Activated naive CD8-positive, alpha-beta T cell treated with anti-CD3 and anti-CD28 coated beads, Interleukin-2, amount 10 ng/mL, durations not matched to agents 7 days and 5 days (primary cell): Measurements from ENCODE around the gene SGMS2. TPM values are rescaled to one million over a fixed set of nuclear protein-coding genes. Genes with fewer than 3 reads are reported as not detected.
A peak's percentile ranks its signal among the peaks of the same experiment; 100 is the strongest.
"Not testable (repeated sequence)": the region's sequence is repeated elsewhere in the genome, so short reads cannot be mapped to it uniquely, and the experiment has no call there.

Experiments used
- ATAC-seq: fragments of 150-1000 bp; cut with Tn5 transposase; one replicate; pipeline ENCODE4 v1.10.0; 2021; ENCODE audit warnings: low read depth, moderate library complexity
- POLR2A ChIA-PET: fragments of 350-600 bp; sonication (Branson Sonifier 250); formaldehyde crosslinking; loops from one replicate; lab custom pipeline; 2021; ENCODE audit warnings: antibody characterized with exemption; lab: Charles Lee
- DNase-seq: peaks from one replicate; pipeline ENCODE4 v3.0.0; 2021
- H3K27ac Mint-ChIP-seq: one replicate; pipeline ENCODE4 v1.8.0; 2022; ENCODE audit warnings: mild to moderate bottlenecking, mixed read lengths
- H3K27me3 Mint-ChIP-seq: one replicate; pipeline ENCODE4 v1.8.0; 2022; ENCODE audit warnings: mild to moderate bottlenecking, moderate library complexity, mixed read lengths
- H3K36me3 Mint-ChIP-seq: one replicate; pipeline ENCODE4 v1.8.0; 2021; ENCODE audit warnings: mild to moderate bottlenecking, mixed read lengths
- H3K4me1 Mint-ChIP-seq: one replicate; pipeline ENCODE4 v1.8.0; 2021; ENCODE audit warnings: mixed read lengths
- H3K4me3 Mint-ChIP-seq: one replicate; pipeline ENCODE4 v1.8.0; 2022; ENCODE audit warnings: mild to moderate bottlenecking, moderate library complexity, mixed read lengths
- H3K9me3 Mint-ChIP-seq: one replicate; pipeline ENCODE4 v1.8.0; 2021; ENCODE audit warnings: mixed read lengths
- total RNA-seq, 2 experiments: library from RNA; stranded (reverse); gene quantifications; one replicate each; pipeline ENCODE4 v1.2.3, GENCODE V29; 2021

SGMS2 gene
- total RNA-seq, 2 experiments from 2014 or later: not detected

DNA sequence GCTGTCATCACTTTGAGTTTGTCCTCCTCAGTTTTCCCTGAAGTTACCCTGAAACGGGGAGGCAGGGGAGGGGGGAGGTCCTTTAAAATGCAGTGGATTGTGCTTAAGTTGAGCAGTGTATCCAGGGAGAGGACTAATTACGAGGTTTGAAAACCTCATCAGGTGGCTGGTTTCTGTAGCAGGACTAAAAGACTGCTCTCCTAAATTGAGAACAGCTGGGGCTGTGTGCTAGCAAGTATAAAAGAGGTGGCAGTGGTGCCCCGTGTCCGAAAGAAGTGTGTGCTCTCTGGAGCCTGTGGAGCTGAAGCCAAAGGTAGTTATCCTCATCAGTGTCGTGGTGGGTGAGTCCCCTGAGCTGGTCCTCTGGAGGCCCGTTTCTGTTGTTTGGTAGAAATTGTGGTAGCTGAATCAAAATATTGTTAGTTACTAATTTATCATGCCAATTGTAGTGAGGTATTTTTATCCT, 69.4 kb downstream of the SGMS2 start:
- no peak overlapping the region for H3K27ac Mint-ChIP-seq
- H3K9me3 Mint-ChIP-seq: peaks cover 3% of the 10 kb centered on the region
- DNase-seq: no peak
- ATAC-seq: no peak
- no peaks in the 10 kb centered on the region for H3K4me1 Mint-ChIP-seq
- POLR2A ChIA-PET: no interaction called here
- H3K36me3 Mint-ChIP-seq: no peaks in the 10 kb centered on the region
- H3K4me3 Mint-ChIP-seq: no peak overlapping the region
- H3K27me3 Mint-ChIP-seq: peaks cover 11% of the 10 kb centered on the region

DNA sequence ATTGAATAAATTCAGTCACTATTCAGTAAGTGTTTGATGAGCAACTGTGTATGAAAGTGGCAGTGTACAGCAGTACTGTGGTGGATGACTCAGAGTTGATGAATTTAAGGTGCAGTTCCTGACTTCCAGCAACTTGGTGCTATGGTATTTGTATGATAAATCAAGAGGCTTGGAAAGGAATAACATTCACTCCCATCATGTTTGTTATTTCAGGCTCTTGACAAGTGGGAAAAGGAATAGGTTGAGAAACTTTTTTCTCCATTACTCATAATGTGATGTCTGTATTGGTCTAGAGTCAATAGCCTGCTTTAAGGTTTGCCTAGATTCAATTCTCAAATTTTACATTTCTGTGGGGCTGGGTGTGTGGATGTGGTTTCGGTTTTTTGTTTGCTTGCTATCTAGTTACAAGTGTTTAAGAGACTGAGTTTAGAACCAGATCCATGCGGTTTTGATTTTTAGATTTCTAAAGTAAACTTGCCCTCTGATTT, 71.5 kb downstream of the SGMS2 start:
- POLR2A ChIA-PET: no interaction called here
- Mint-ChIP-seq H3K27me3 (peaks cover 17% of the 10 kb centered on the region), H3K36me3 (no peaks in the 10 kb centered on the region), H3K4me3 (no peak overlapping the region), H3K27ac (no peak overlapping the region), H3K4me1 (no peaks in the 10 kb centered on the region), H3K9me3 (no peaks in the 10 kb centered on the region)
- no peak for DNase-seq
- ATAC-seq: no peak

DNA sequence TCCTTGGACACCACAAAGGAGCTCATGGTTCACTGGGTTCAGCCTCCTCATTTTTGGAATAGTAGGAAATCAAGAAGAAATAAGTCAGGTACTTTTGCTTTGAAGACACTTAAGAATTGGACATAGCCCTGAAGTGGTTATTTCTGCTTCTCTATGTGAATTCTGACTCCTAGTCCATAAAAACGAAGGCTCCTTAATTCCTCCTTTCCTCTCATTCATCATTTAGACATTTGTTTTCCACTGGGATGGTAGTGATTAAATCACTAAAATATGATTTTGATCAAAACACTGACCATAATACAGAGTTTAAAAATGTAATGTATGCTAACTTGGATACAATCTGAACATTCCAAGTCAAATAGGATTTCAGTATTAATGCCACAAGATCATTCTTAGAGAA, 71.9 kb downstream of the SGMS2 start:
- no peak overlapping the region for H3K27ac Mint-ChIP-seq
- peaks cover 17% of the 10 kb centered on the region for H3K27me3 Mint-ChIP-seq
- POLR2A ChIA-PET: no interaction called here
- ATAC-seq (no peak), DNase-seq (no peak)
- no peak overlapping the region for H3K4me3 Mint-ChIP-seq
- H3K4me1 Mint-ChIP-seq: no peaks in the 10 kb centered on the region
- H3K36me3 Mint-ChIP-seq: no peaks in the 10 kb centered on the region
- no peaks in the 10 kb centered on the region for H3K9me3 Mint-ChIP-seq

DNA sequence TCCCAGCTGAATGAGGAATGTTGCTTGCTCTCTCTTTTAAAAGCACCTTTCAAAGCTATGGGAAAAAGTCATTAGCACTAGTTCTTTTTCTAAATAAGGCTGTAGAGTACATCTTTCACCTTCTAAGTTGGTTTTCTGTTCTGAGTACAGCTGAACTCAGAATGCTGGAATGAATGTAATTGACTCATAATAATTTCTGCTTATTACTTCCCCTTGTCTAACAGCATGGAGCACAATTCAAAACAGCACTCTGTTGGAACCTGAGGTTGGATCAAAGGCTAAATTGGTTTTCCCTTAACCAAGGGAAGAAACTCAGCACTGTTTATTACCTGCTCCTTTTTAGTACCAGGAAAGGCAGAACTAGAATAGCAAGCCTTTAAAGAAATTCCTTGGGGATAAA, 73.1 kb downstream of the SGMS2 start:
- Mint-ChIP-seq H3K27me3 (peaks cover 25% of the 10 kb centered on the region), H3K9me3 (no peaks in the 10 kb centered on the region), H3K4me3 (no peak overlapping the region), H3K36me3 (no peaks in the 10 kb centered on the region), H3K4me1 (no peaks in the 10 kb centered on the region), H3K27ac (no peak overlapping the region)
- ATAC-seq: no peak
- POLR2A ChIA-PET: interaction anchor here (0.6 kb wide), 1 partner anchor 19 kb away, joined by 3 read pairs; no protein-coding TSS in a partner anchor
- DNase-seq: no peak

DNA sequence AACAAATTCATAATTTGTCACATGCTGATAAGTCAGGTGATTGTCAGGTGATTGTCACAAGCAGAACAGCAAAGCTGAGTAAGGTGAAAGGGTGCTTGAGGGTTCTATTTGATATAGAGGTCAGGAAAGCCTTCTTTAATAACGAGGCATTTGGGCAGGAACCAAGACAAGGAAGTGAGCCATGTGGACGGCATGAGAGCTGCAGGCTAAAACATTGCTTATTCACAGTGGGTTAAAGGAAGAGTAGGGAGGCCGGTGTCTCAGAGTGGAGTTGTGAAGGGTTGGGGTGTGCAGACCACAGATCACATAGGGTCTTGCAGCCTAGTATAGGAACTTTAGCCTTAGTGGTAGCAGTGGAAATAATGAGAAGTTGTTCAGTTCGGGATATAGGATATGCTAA, 75.3 kb downstream of the SGMS2 start:
- no peak for ATAC-seq
- H3K36me3 Mint-ChIP-seq: no peaks in the 10 kb centered on the region
- no peaks in the 10 kb centered on the region for H3K4me1 Mint-ChIP-seq
- H3K9me3 Mint-ChIP-seq: no peaks in the 10 kb centered on the region
- peaks cover 28% of the 10 kb centered on the region for H3K27me3 Mint-ChIP-seq
- H3K27ac Mint-ChIP-seq: no peak overlapping the region
- POLR2A ChIA-PET: no interaction called here
- no peak for DNase-seq
- no peak overlapping the region for H3K4me3 Mint-ChIP-seq

DNA sequence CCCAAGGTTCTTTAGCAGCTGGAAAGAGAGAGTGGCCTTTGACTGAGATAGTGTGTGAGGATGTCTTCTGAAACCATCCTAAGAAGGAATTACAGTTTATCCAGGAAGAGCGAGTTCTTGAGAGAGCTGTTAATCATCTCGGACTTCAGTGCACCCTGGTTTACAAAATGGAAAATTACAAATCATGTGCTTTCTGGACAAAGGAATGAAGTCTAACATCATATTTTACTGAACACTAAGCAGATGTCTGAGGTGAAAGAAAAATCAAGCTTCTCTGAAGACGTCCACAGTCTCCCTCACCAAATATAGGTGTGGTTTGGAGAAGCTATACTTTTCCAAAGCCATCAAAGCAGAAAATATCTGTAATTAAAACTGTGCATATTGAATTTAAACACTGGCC, 75.8 kb downstream of the SGMS2 start:
- Mint-ChIP-seq H3K36me3 (no peaks in the 10 kb centered on the region), H3K4me3 (no peak overlapping the region)
- POLR2A ChIA-PET: no interaction called here

DNA sequence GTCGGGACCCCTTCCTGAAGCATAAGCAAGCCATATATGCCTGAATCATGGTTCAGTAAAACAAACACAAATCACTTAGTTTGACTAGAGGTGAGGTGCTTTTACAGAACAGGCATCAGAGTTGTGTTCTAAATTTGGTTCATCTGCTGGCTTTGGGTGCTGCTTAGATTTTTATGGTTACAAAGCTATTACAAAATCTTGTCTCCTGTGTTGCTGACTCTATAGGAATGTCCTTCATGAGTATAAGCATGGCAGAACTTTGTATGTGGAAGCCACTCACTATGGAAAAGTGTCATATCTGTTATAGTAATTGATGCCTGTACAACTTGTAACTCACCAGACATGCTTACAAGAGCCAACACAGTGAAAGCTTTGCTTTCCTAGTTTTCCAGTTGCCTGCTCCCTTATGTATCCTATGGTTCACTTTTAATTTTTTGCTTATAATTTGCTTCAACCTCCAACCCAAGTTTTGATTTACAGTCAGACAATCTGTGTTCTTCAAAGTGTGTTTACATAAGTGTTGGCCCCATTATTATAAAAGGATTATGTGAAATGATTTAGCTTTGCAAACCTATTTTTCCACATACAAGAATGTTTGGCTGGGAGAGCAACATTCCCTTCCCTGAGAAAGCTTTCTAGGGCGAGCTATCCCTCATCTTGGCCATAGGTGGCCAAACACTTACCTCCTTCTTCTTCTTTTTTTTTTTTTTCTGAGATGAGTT, 76.6 kb downstream of the SGMS2 start:
- Mint-ChIP-seq H3K36me3 (no peaks in the 10 kb centered on the region), H3K4me1 (no peaks in the 10 kb centered on the region), H3K9me3 (peaks cover 2% of the 10 kb centered on the region), H3K4me3 (no peak overlapping the region), H3K27ac (no peak overlapping the region), H3K27me3 (peaks cover 25% of the 10 kb centered on the region)
- DNase-seq (no peak), ATAC-seq (no peak)
- POLR2A ChIA-PET: no interaction called here

More for the DNA sequence above, 75.8 kb downstream of the SGMS2 start:
- ATAC-seq (no peak), DNase-seq (no peak)
- Mint-ChIP-seq H3K9me3 (no peaks in the 10 kb centered on the region), H3K4me1 (no peaks in the 10 kb centered on the region), H3K27ac (no peak overlapping the region), H3K27me3 (peaks cover 25% of the 10 kb centered on the region)

DNA sequence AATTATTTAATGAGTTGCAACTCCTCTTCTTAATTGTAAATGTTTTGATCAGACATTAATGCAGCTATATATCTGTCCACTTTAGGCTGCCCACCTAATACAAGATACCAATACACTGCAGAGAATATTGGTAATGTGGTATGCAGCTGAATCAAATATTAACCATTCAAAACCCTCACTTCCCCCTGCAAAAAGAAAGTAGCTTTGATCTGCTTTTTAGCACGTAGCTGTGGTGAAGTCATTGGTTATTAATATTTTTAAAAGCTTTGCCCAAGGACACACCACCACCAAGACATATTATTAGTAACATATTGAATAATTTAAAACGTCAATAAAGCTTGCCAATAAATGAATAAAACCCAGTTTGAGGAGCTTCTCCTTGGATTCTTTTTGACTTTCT, 78.0 kb downstream of the SGMS2 start:
- peaks cover 19% of the 10 kb centered on the region for H3K27me3 Mint-ChIP-seq

DNA sequence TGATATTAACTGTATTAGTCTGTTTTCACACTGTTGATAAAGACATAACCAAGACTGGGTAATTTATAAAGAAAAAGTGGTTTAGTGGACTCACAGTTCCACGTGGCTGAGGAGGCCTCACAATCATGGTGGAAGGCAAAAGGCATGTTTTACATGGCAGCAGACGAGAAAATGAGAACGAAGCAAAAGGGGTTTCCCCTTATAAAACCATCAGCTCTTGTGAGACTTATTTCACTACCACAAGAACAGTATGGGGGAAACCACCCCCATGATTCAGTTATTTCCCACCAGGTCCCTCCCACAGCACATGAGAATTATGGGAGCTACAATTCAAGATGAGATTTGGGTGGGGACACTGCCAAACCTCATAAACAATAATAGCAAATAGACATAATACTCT, 80.3 kb downstream of the SGMS2 start:
- H3K27ac Mint-ChIP-seq, H3K4me3 Mint-ChIP-seq, POLR2A ChIA-PET, H3K4me1 Mint-ChIP-seq, H3K9me3 Mint-ChIP-seq, H3K36me3 Mint-ChIP-seq, DNase-seq, ATAC-seq: not testable (repeated sequence)
- H3K27me3 Mint-ChIP-seq: peaks cover 16% of the 10 kb centered on the region

More for the DNA sequence above, 78.0 kb downstream of the SGMS2 start:
- Mint-ChIP-seq H3K9me3 (peaks cover 2% of the 10 kb centered on the region), H3K27ac (no peak overlapping the region), H3K4me1 (no peaks in the 10 kb centered on the region), H3K36me3 (no peaks in the 10 kb centered on the region), H3K4me3 (no peak overlapping the region)
- DNase-seq (no peak), ATAC-seq (no peak)
- POLR2A ChIA-PET: no interaction called here

DNA sequence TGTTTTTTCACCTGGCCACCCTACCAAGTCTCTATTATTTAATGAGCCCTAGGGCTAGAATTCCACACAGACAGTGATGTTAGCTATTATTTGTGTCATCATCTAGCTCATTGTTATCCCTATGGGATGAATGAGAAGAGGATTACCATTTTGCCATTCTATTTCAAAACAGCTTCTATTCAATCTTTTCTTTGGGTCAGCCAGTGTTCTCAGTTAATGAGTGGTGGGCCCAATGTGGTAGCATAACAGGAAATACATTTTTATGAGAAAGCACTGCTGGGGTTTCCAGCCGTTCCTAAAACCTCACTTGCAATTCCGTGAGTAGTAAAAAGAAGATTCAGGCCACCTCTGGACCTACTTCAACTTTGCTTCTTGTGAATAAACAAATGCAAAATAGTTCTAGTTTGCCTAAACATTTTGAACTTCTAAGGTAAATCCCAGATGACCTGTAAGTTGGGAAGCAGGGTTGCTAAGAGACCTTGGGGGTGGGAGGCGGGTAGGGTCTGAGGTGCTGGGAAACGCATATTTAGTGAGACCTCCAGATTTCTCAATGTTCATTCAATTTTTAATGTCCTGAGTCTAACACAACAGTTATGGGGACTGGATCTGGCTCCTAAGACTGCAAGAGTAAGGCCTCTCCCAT, 81.8 kb downstream of the SGMS2 start:
- no peak for ATAC-seq
- Mint-ChIP-seq H3K4me3 (no peak overlapping the region), H3K9me3 (peaks cover 2% of the 10 kb centered on the region), H3K4me1 (no peaks in the 10 kb centered on the region), H3K36me3 (no peaks in the 10 kb centered on the region), H3K27me3 (peaks cover 13% of the 10 kb centered on the region), H3K27ac (no peak overlapping the region)
- no peak for DNase-seq
- POLR2A ChIA-PET: no interaction called here

DNA sequence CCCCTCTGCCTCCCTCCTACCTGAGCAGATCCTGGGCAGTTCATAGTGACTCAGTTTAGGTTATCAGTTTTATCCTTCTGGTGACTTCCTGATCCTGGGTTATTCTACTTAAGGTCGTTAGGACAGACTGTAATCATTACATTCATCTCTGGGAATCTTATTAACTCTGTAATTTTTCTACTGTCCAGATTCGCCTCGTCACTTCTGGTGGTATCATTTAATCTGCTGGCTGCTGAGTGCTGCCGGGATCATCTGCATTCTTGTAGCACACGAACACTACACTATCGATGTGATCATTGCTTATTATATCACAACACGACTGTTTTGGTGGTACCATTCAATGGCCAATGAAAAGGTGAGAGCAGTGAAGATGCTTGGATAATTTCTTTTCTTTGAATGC, 83.6 kb downstream of the SGMS2 start:
- DNase-seq (no peak), ATAC-seq (no peak)
- POLR2A ChIA-PET: no interaction called here
- H3K4me1 Mint-ChIP-seq: peaks cover 2% of the 10 kb centered on the region
- H3K9me3 Mint-ChIP-seq: peaks cover 2% of the 10 kb centered on the region
- no peaks in the 10 kb centered on the region for H3K27me3 Mint-ChIP-seq
- no peak overlapping the region for H3K4me3 Mint-ChIP-seq
- no peaks in the 10 kb centered on the region for H3K36me3 Mint-ChIP-seq
- H3K27ac Mint-ChIP-seq: no peak overlapping the region

DNA sequence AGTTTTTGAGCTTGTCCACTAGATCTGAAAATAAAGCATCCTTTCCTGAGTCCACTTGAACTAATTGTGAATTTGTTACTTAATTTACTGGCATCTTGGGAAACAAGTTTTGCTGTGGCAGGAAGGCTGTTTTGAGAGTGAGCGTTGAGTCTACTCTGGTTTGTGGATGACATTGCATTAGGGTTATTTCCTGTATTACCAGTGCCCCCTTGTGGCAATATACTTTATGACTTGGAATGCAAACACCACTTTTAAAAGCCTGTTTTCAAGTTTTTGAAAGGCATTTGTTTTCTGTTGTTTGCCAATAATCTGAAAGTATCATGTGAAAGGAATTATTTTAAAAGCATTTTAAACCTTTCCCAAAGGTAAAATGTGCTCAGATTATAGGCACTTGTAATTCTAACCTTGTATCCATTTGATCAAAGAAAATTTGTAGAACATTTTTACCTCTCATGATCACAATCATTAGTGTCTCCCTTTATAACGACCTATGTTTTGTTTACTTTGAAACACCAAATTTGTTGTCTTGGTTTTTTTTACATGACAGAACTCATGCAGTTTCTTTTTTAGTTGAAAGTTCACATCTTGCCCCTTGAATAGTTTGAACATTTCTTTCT, 88.7 kb downstream of the SGMS2 start:
- Mint-ChIP-seq H3K4me3 (no peak overlapping the region), H3K27me3 (peaks cover 2% of the 10 kb centered on the region), H3K27ac (no peak overlapping the region), H3K9me3 (no peaks in the 10 kb centered on the region), H3K36me3 (no peaks in the 10 kb centered on the region), H3K4me1 (peaks cover 4% of the 10 kb centered on the region)
- POLR2A ChIA-PET: no interaction called here
- ATAC-seq (peak; percentile 54), DNase-seq (no peak)

DNA sequence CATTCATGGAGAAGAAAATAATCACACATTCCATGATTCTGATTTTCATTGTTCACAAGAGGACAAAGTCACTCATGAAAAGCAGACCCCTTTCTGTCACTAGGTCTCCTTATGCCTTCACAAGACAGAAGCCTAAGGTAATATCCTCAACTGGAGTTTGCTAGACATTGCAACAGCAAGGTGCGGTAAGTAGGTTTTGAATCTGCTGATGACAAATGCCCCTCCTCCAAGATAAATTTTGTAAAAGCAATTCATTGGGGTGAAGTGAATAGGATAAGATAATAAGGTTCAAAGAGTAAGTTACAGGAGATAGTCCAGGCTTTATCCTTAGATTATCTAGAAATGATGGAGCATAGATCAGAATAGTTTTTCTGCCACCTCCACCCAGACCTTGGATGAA, 90.5 kb downstream of the SGMS2 start:
- Mint-ChIP-seq H3K4me3 (no peak overlapping the region), H3K9me3 (peaks cover 6% of the 10 kb centered on the region), H3K4me1 (peaks cover 4% of the 10 kb centered on the region), H3K27ac (no peak overlapping the region), H3K36me3 (peaks cover 1% of the 10 kb centered on the region), H3K27me3 (peaks cover 11% of the 10 kb centered on the region)
- ATAC-seq: no peak
- POLR2A ChIA-PET: no interaction called here
- no peak for DNase-seq

DNA sequence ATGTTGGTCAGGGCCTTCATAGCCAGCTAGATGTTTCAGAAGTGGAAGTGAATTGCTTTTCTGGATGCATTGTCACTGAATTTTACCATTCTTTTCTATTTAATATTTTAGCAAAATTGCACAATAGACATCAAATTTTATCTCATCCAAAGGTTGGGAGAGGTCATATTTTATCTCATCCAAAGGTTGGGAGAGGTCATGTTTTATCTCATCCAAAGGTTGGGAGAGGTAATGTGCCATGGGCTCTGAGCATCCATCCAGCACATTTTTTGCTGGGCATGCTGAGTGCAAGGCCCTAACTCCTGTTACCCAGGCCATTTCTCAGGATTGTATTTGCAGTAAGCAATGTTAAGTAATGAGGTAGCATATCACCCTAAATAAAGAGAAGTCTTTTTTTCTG, 91.9 kb downstream of the SGMS2 start:
- POLR2A ChIA-PET: no interaction called here
- H3K9me3 Mint-ChIP-seq: peaks cover 9% of the 10 kb centered on the region
- H3K27me3 Mint-ChIP-seq: peaks cover 11% of the 10 kb centered on the region
- H3K27ac Mint-ChIP-seq: no peak overlapping the region
- ATAC-seq (no peak), DNase-seq (no peak)
- peaks cover 1% of the 10 kb centered on the region for H3K36me3 Mint-ChIP-seq
- no peak overlapping the region for H3K4me3 Mint-ChIP-seq
- peaks cover 4% of the 10 kb centered on the region for H3K4me1 Mint-ChIP-seq
